Lung (tissue), 12 donors: ENCODE data around the gene ACOT12. TPM values are rescaled to one million over a fixed set of nuclear protein-coding genes. Genes with fewer than 3 reads are reported as not detected.

Source experiments
- ATAC-seq: fragments of 200-7000 bp; cut with Tn5 transposase; one replicate; pipeline ENCODE4 v1.9.1; 2020; ENCODE audit warnings: moderate number of reproducible peaks; ENCODE audit not compliant: insufficient read depth, low FRiP score
- DNase-seq, 3 donors: peaks; one replicate each; pipeline ENCODE4 v3.0.0-alpha.2; 2013 to 2017
- H3K27ac ChIP-seq, 2 donors: one replicate each; pipeline ENCODE4 v1.5.1; 2013; ENCODE audit warnings: mild to moderate bottlenecking in 2 of 2, moderate library complexity in 2 of 2, control low read depth in 1 of 2, inconsistent platforms in 1 of 2, low read depth in 1 of 2, low read length in 1 of 2
- H3K27me3 ChIP-seq, 3 donors: one replicate each; pipeline ENCODE4 v1.5.1; 2013; ENCODE audit warnings: low read length in 2 of 3; ENCODE audit not compliant: control insufficient read depth in 3 of 3, insufficient read depth in 3 of 3
- H3K36me3 ChIP-seq, 4 donors: one replicate each; pipeline ENCODE4 v1.5.1; 2013; ENCODE audit warnings: low read length in 4 of 4, mild to moderate bottlenecking in 1 of 4, moderate library complexity in 1 of 4; ENCODE audit not compliant: control insufficient read depth in 4 of 4, insufficient read depth in 4 of 4
- H3K4me1 ChIP-seq, 5 donors: one replicate each; pipeline ENCODE4 v1.5.1; 2013; ENCODE audit warnings: low read length in 5 of 5, mild to moderate bottlenecking in 2 of 5, moderate library complexity in 1 of 5; ENCODE audit not compliant: control insufficient read depth in 5 of 5, insufficient read depth in 5 of 5
- H3K4me3 ChIP-seq: one replicate; pipeline ENCODE4 v1.5.1; 2013; ENCODE audit warnings: mild to moderate bottlenecking, control low read depth, moderate library complexity
- H3K9ac ChIP-seq, 2 donors: one replicate each; pipeline ENCODE4 v1.5.1; 2013; ENCODE audit warnings: low read length in 2 of 2, control low read depth in 1 of 2; ENCODE audit not compliant: insufficient read depth in 1 of 2
- H3K9me3 ChIP-seq, 4 donors: one replicate each; pipeline ENCODE4 v1.5.1; 2013; ENCODE audit warnings: low read length in 3 of 4, mild to moderate bottlenecking in 1 of 4, moderate library complexity in 1 of 4; ENCODE audit not compliant: control insufficient read depth in 4 of 4, insufficient read depth in 3 of 4
- CTCF ChIP-seq: IDR thresholded peaks from 2 replicates; pipeline ENCODE4 v1.5.1; 2012; ENCODE audit warnings: mild to moderate bottlenecking; ENCODE audit errors: control extremely low read depth, extremely low read depth
- WGBS, 2 donors: extraction: QIAGEN DNeasy Blood & Tissue Kit; methylation state at CpG; one replicate each; pipeline ENCODE4 v1.1.7; 2013; 5-methylcytosine and 5-hydroxymethylcytosine counted together
- polyA plus RNA-seq, 2 donors: library from polyadenylated mRNA; stranded (reverse); fragments of 200-250 nt; gene quantifications; one replicate each; pipeline ENCODE4 v1.2.1, GENCODE V29; 2013
- total RNA-seq, 2 donors: library from RNA; depleted of rRNA in 1 of 2; stranded (reverse); fragments of >200 nt in 1 of 2; gene quantifications; one replicate each; pipeline ENCODE4 v1.2.1, GENCODE V29; 2014 to 2021
- donor health status: control.
- donor health status: control.
- donor health status: Bipolar disorder and iron deficiency.
- donor health status: healthy.
- donor health status: DM: yes; HTN: yes; CAD: no.

Gene ACOT12
- total and polyA plus RNA-seq, 4 donors = not detected

DNA sequence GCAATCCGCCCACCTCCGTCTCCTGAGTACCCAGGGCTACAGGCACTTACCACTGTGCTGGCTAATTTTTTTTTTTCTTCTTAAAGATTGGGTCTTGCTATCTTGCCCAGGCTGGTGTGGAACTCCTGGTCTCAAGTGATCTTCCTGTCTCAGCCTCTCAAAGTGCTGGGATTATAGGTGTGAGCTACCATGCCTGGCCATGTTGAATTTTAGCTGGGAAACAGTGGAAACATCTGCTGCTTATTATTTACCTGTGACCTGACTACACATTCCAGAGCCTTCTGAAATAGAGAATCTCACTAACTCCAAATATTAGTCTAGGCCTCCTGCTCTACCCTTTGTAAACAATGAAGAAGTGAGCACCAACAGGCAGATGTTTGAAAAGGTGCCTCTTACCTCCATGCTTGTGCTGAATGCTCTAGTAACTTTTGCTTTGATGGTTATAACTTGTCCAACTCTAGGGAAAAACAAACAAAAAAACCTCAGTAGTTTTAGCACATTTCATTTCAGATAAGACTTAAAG is 22.5 kb downstream of the ACOT12 start:
- H3K27me3 ChIP-seq = no peaks in the 10 kb centered on the region

GRCh38 chr5:81370912-81371311 is 23.0 kb downstream of the ACOT12 start:
- TF ChIP-seq CTCF = no peak
- Histone ChIP-seq H3K4me1 (no peaks in the 10 kb centered on the region), H3K36me3 (no peaks in the 10 kb centered on the region), H3K27me3 (no peaks in the 10 kb centered on the region), H3K4me3 (no peak overlapping the region), H3K9ac (no peak overlapping the region), H3K27ac (no peak overlapping the region), H3K9me3 (no peaks in the 10 kb centered on the region)
- ATAC-seq (no peak), DNase-seq (no peak)

More for the DNA sequence above, 22.5 kb downstream of the ACOT12 start:
- no peak overlapping the region for H3K9ac ChIP-seq
- H3K4me3 ChIP-seq = no peak overlapping the region
- no peak for TF ChIP-seq CTCF
- H3K9me3 ChIP-seq = no peaks in the 10 kb centered on the region
- H3K4me1 ChIP-seq = no peaks in the 10 kb centered on the region
- H3K27ac ChIP-seq = no peak overlapping the region
- WGBS, 2 donors = 96 to 97% methylated on average over 2 of the region's 2 CpGs
- ATAC-seq = no peak
- no peaks in the 10 kb centered on the region for H3K36me3 ChIP-seq
- no peak for DNase-seq

DNA sequence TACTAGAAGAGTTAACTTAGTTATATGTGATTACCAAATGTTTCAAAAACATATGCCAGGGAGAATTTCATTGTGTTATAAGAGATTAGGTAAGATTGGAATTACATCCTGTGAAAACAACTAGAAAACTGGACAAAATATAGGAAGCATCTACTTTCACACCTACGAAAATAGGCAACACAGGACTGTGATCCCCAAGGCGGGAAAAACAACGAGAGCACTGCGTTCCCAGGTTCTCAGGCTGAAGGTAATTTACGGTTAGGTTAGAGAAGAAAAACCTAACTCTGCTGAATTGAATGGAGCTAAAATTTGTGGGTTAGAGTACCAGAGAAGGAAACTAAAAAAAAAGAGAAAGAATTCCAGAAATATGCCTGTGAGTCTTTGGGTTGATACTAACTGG is 28.4 kb downstream of the ACOT12 start:
- no peak overlapping the region for H3K4me3 ChIP-seq
- TF ChIP-seq CTCF = no peak
- no peak overlapping the region for H3K9ac ChIP-seq
- DNase-seq (no peak), ATAC-seq (no peak)
- no peaks in the 10 kb centered on the region for H3K36me3 ChIP-seq
- H3K27me3 ChIP-seq = no peaks in the 10 kb centered on the region
- WGBS, 2 donors = 93 to 94% methylated on average over 5 of the region's 5 CpGs
- no peaks in the 10 kb centered on the region for H3K9me3 ChIP-seq
- H3K27ac ChIP-seq = no peak overlapping the region
- peaks cover 0 to 9% (median 0%) of the 10 kb centered on the region in 5 donors for H3K4me1 ChIP-seq
